Heart left ventricle (tissue), 16 donors: ENCODE measurements around the gene BTK. TPM values are rescaled to one million over a fixed set of nuclear protein-coding genes. Genes with fewer than 3 reads are reported as not detected.

Experiments
- ATAC-seq, 4 donors: fragments of 200-7000 bp; cut with Tn5 transposase; one replicate each; pipeline ENCODE4 v1.9.1; 2020 to 2022; ENCODE audit warnings: moderate library complexity in 4 of 4, mild to moderate bottlenecking in 3 of 4, moderate number of reproducible peaks in 1 of 4
- DNase-seq, 5 donors: peaks; one replicate each; pipeline ENCODE4 v3.0.0-alpha.2; 2020
- H3K27ac ChIP-seq, 12 donors: fragments of 200-600 bp; sonication (generic) in 4 of 12; one replicate each; pipeline versions ENCODE4 v1.5.0 to v1.8.0; 2016 to 2022; ENCODE audit warnings: mild to moderate bottlenecking in 2 of 12
- H3K27me3 ChIP-seq, 9 donors: fragments of 200-600 bp; sonication (generic) in 2 of 9; one replicate each; pipeline versions ENCODE4 v1.5.1 to v1.8.0; 2016 to 2022; ENCODE audit warnings: mild to moderate bottlenecking in 3 of 9
- H3K36me3 ChIP-seq, 9 donors: fragments of 200-600 bp; sonication (generic) in 2 of 9; one replicate each; pipeline versions ENCODE4 v1.5.0 to v1.8.0; 2018 to 2022; ENCODE audit warnings: mild to moderate bottlenecking in 2 of 9
- H3K4me1 ChIP-seq, 12 donors: fragments of 200-600 bp; sonication (generic) in 4 of 12; one replicate each; pipeline versions ENCODE4 v1.5.0 to v1.8.0; 2016 to 2022; ENCODE audit warnings: mild to moderate bottlenecking in 3 of 12
- H3K4me3 ChIP-seq, 12 donors: fragments of 200-600 bp; sonication (generic) in 4 of 12; one replicate each; pipeline versions ENCODE4 v1.5.0 to v1.8.0; 2017 to 2022; ENCODE audit warnings: mild to moderate bottlenecking in 9 of 12, moderate library complexity in 4 of 12
- H3K9me3 ChIP-seq, 12 donors: fragments of 200-600 bp; sonication (generic) in 4 of 12; one replicate each; pipeline versions ENCODE4 v1.5.0 to v1.8.0; 2016 to 2022; ENCODE audit warnings: mild to moderate bottlenecking in 1 of 12
- CTCF ChIP-seq, 12 donors: fragments of 200-600 bp; sonication (generic) in 4 of 12; IDR thresholded peaks; one replicate each; pipeline versions ENCODE4 v1.5.0 to v1.8.0; 2018 to 2022; ENCODE audit warnings: antibody characterized with exemption in 12 of 12, mild to moderate bottlenecking in 5 of 12
- POLR2A ChIP-seq, 2 donors: fragments of 450-650 bp; IDR thresholded peaks; one replicate each; pipeline ENCODE4 v1.6.1; 2017; ENCODE audit warnings: antibody characterized with exemption in 2 of 2, mild to moderate bottlenecking in 2 of 2, moderate library complexity in 2 of 2
- WGBS, 4 donors: extraction: QIAGEN DNeasy Blood & Tissue Kit in 2 of 4; methylation state at CpG; one replicate each; pipeline versions ENCODE4 v1.1.5 to v1.1.7; 2013 to 2018; 5-methylcytosine and 5-hydroxymethylcytosine counted together
- intact Hi-C, 10 donors: fragments of 100-400 bp; cut with DNase I; formaldehyde crosslinking; loops; one replicate each; pipeline versions ENCODE4 v1.11.1 to v1.14.2; 2022
- polyA plus RNA-seq, 2 donors: library from polyadenylated mRNA; stranded (reverse); fragments of 200-250 nt; gene quantifications; one replicate each; pipeline ENCODE4 v1.2.3, GENCODE V29; 2013
- total RNA-seq, 9 donors: library from RNA; depleted of rRNA in 2 of 9; stranded (reverse); fragments of >200 nt in 2 of 9; fragmentation: NEBNext Ultra II Directional in 3 of 9; extraction: Animal tissue kit (Norgen Biotek cat#: 25700) in 3 of 9; gene quantifications; one replicate each; pipeline versions ENCODE4 v1.1.0 to v1.2.4, GENCODE V29; 2016 to 2023
- donor health status: ischemic (EF 13 %, LVEDD 7.1; RV severe dilation, severe dysfunction).
- donor health status: healthy with polysubstance abuse.
- donor health status: DM: no; HTN: yes; CAD: no.
- donor health status: DM: no; HTN: no; CAD: no.
- donor health status: ischemic (EF 25% LVEDD 6.9; RV normal size, moderate dysfunction).
- donor health status: ischemic (EF 25% LVEDD 5.7; RV mildly dilated, moderate dysfunction).
- donor health status: healthy.
- donor health status: DM: yes; HTN: yes; CAD: no.
- donor health status: ischemic (EF 35%, LVEDD 5.7; RV mildly dilated, moderate dysfunction).
- donor health status: nonischemic (EF 11% LVEDD 7.7; RV severe dilation, severe dysfunction).
- donor health status: DM: yes; HTN: yes; CAD: no.
- donor health status: PGD.
- donor health status: ischemic (EF 29% LVEDD 5.4; RV normal size, mild dysfunction).
- donor health status: nonischemic (EF 23%, LVEDD 6.1; RV moderate dilation, normal function).

The BTK gene
- total and polyA plus RNA-seq, 11 donors = 0.25 to 18.8 (median 1.5) TPM

DNA sequence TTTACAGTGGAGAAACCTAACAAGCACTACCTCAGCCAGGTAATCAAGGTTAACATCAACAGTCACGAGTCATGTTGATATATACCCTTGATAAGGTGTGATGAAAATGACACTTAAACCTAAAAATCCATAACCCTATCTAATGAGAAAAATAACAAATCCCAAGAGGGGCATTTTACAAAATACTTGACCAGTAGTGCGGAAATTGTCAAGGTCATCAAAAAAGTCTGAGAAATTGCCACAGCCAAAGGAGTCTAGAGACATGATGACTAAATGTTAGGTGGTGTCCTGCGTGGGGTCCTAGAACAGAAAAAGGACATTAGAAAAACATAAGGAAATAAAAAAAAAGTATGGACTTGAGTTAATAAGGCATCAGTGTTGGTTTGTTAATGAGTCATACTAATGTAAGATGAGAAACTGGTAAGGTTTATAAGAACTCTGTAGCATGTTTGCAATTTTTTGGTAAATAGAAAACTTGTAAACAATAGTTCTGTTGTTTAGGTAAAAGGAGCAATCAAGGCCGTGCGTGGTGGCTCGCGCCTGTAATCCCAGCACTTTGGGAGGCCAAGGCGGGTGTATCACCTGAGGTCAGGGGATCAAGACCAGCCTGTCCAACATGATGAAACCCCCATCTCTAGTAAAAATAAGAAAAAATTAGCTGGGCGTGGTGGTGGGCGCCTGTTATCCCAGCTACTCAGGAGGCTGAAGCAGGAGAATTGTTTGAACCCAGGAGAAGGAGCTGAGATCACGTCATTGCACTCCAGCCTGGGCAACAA, 7.7 kb upstream of the BTK start:
- 84 to 92% (median 89%) methylated on average over 11 of the region's 11 CpGs for WGBS, 4 donors
- no peaks in the 10 kb centered on the region for H3K27me3 ChIP-seq
- ATAC-seq (no peak), DNase-seq (no peak)
- H3K9me3 ChIP-seq = no peaks in the 10 kb centered on the region
- no peak overlapping the region for H3K4me3 ChIP-seq
- intact Hi-C loops = no loop called here
- peaks cover 0 to 11% (median 0%) of the 10 kb centered on the region in 12 donors for H3K4me1 ChIP-seq
- no peak for TF ChIP-seq POLR2A (IDR thresholded peaks at IDR 0.05)
- TF ChIP-seq CTCF (IDR thresholded peaks at IDR 0.05) = no peak
- H3K36me3 ChIP-seq = peaks cover 0 to 47% (median 25%) of the 10 kb centered on the region in 9 donors
- H3K27ac ChIP-seq = no peak overlapping the region

DNA sequence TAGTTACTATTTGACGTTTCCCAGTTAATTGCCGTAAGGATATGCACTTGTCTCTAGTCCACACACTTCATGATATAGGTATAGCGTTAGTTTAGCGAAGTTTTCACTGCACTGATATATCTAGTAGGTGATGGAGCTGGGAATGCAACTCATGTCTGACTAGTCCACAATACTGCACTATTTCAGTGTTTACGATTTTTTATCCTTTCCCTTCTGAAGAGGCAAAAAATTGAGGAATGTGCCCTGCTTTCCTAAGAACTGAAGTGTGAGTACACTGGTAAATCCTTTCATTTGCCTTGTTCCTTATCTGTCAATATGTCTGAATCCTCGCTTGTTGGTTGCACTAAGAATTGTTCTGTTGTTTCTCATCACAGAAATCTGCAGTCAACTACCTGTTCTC, 5.8 kb upstream of the BTK start:
- no peak for TF ChIP-seq CTCF (IDR thresholded peaks at IDR 0.05)
- TF ChIP-seq POLR2A (IDR thresholded peaks at IDR 0.05) = no peak
- peaks cover 0 to 11% (median 0%) of the 10 kb centered on the region in 12 donors for H3K4me1 ChIP-seq
- peak overlapping the region in 10 of 12 donors; percentile 35 to 91 (median 65) for H3K4me3 ChIP-seq
- DNase-seq (no peak), ATAC-seq (no peak)
- intact Hi-C loops = no loop called here
- H3K9me3 ChIP-seq = no peaks in the 10 kb centered on the region
- H3K27ac ChIP-seq = peak overlapping the region in 2 of 12 donors; percentile 63 to 79
- 36 to 71% (median 52%) methylated on average over 6 of the region's 6 CpGs for WGBS, 4 donors
- H3K36me3 ChIP-seq = peaks cover 0 to 44% (median 25%) of the 10 kb centered on the region in 9 donors
- H3K27me3 ChIP-seq = no peaks in the 10 kb centered on the region

DNA sequence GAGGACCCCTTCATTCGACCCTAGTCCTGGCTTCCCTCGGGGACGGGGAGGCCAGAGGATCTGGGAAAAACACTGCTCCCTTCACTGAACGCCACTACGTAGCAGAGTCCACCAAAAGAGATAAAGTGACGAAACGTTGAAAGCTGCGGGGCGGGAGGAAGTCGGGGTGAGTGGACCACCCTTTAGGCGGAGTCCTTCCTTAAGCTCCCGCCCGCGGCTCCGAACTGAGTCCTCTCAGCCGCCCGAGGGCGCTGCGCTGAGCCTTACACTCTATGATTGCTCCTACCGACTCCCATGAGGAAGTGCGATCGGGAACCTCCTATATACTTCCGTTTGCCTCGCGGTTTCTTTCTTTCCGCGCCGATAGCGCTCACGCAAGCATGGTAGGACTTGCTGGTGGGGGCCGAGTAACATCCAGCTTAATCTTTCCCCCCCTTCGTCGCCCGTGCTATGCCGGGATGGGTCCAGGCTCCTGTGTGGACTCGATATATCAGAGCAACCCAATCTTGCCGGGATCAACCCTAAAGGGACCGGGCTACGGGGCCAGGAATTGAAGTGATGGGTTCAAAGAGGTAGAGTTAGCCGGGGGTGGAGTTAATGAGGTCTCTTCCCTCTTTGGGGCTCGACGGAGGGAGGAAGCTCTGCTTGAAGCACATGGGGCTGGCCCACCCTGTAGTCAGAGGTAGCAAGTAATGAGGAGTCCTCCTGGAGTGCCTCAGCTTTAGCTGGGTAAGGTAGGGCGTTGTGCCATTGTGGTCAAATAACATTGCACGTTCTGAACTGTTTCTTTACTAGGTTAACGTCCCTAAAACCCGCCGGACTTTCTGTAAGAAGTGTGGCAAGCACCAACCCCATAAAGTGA, 4.9 kb upstream of the BTK start, which contains the start of gene RPL36A:
Gene RPL36A (plus strand): TSS at position 348 of the 862 bp plus-strand sequence. CDS start 33 bp downstream, at position 381.
- Histone ChIP-seq H3K27me3 (no peaks in the 10 kb centered on the region), H3K36me3 (peaks cover 0 to 35% (median 21%) of the 10 kb centered on the region in 9 donors), H3K27ac (peak within 1 kb of the TSS in 10 of 12 donors; percentile 46 to 79 (median 69)), H3K9me3 (no peaks in the 10 kb centered on the region), H3K4me1 (peaks cover 0 to 11% (median 0%) of the 10 kb centered on the region in 12 donors), H3K4me3 (peak within 1 kb of the TSS; percentile 17 to 91 (median 62))
- peak; percentile 97 to 100 (median 98) for ATAC-seq
- TF ChIP-seq POLR2A (IDR thresholded peaks at IDR 0.05) (peak in 1 of 2 donors; percentile 75), CTCF (IDR thresholded peaks at IDR 0.05) (peak; percentile 45 to 88 (median 62))
- WGBS, 4 donors = 0 to 48% (median 20%) methylated on average over 47 of the region's 47 CpGs
- peak; percentile 82 to 91 (median 84) for DNase-seq
- intact Hi-C loops = no loop called here

- 82 to 95% (median 89%) methylated on average over 3 of the region's 3 CpGs for WGBS, 4 donors
- Histone ChIP-seq H3K36me3 (peaks cover 0 to 18% (median 11%) of the 10 kb centered on the region in 9 donors), H3K9me3 (no peaks in the 10 kb centered on the region), H3K4me3 (no peak overlapping the region), H3K27ac (no peak overlapping the region), H3K4me1 (peaks cover 0 to 11% (median 0%) of the 10 kb centered on the region in 12 donors), H3K27me3 (no peaks in the 10 kb centered on the region)
- no peak for DNase-seq
- ATAC-seq = no peak
- intact Hi-C loops = no loop called here
- TF ChIP-seq POLR2A (IDR thresholded peaks at IDR 0.05) = no peak
- TF ChIP-seq CTCF (IDR thresholded peaks at IDR 0.05) = no peak
These were observed 2.6 kb upstream of the BTK start for GRCh38 chrX:101388604-101389003.
